GM23248 (cell line): Measurements from ENCODE around the gene ATP6V0D1. TPM values are rescaled to one million over a fixed set of nuclear protein-coding genes. Genes with fewer than 3 reads are reported as not detected.

Source experiments
- DNase-seq: peaks from one replicate; pipeline ENCODE4 v3.0.0-alpha.2; 2015
- H2AFZ ChIP-seq: fragments of 200-600 bp; sonication (generic); 2 replicates; pipeline ENCODE4 v1.6.1; 2016; ENCODE audit warnings: antibody characterized with exemption
- H3F3A ChIP-seq: fragments of 200-600 bp; sonication (generic); 2 replicates; pipeline ENCODE4 v1.6.1; 2016; ENCODE audit warnings: mild to moderate bottlenecking, antibody characterized with exemption, mixed run types; ENCODE audit not compliant: insufficient read depth
- H3K27ac ChIP-seq: fragments of 200-600 bp; sonication (generic); 2 replicates; pipeline ENCODE4 v1.5.1; 2016; ENCODE audit warnings: mild to moderate bottlenecking
- H3K27me3 ChIP-seq: fragments of 200-600 bp; sonication (generic); replicated peaks from 2 replicates; pipeline ENCODE4 v1.6.1; 2016; ENCODE audit warnings: mild to moderate bottlenecking; ENCODE audit not compliant: insufficient read depth
- H3K36me3 ChIP-seq: fragments of 200-600 bp; sonication (generic); 2 replicates; pipeline ENCODE4 v1.6.1; 2016; ENCODE audit warnings: low read depth, mild to moderate bottlenecking
- H3K4me1 ChIP-seq: fragments of 200-600 bp; sonication (generic); 2 replicates; pipeline ENCODE4 v1.6.1; 2016; ENCODE audit warnings: mild to moderate bottlenecking; ENCODE audit not compliant: insufficient read depth
- H3K4me2 ChIP-seq: fragments of 200-600 bp; sonication (generic); one replicate; pipeline ENCODE4 v1.6.1; 2016; ENCODE audit warnings: mild to moderate bottlenecking; ENCODE audit not compliant: unreplicated experiment
- H3K4me3 ChIP-seq: fragments of 200-600 bp; sonication (generic); 2 replicates; pipeline ENCODE4 v1.5.1; 2016; ENCODE audit warnings: mild to moderate bottlenecking
- H3K79me2 ChIP-seq: fragments of 200-600 bp; sonication (generic); 2 replicates; pipeline ENCODE4 v1.6.1; 2016; ENCODE audit warnings: mild to moderate bottlenecking; ENCODE audit not compliant: insufficient read depth
- H3K9ac ChIP-seq: fragments of 200-600 bp; sonication (generic); 2 replicates; pipeline ENCODE4 v1.6.1; 2016; ENCODE audit warnings: mild to moderate bottlenecking
- H3K9me2 ChIP-seq: fragments of 200-600 bp; sonication (generic); 2 replicates; pipeline ENCODE4 v1.6.1; 2016; ENCODE audit warnings: mixed run types, mild to moderate bottlenecking, moderate library complexity; ENCODE audit not compliant: insufficient read depth
- H3K9me3 ChIP-seq: fragments of 200-600 bp; sonication (generic); one replicate; pipeline ENCODE4 v1.6.1; 2017; ENCODE audit warnings: low read depth
- H4K20me1 ChIP-seq: fragments of 200-600 bp; sonication (generic); 2 replicates; pipeline ENCODE4 v1.6.0; 2016; ENCODE audit not compliant: insufficient read depth
- EZH2 ChIP-seq: fragments of 200-600 bp; sonication (generic); IDR thresholded peaks from 2 replicates; pipeline ENCODE4 v1.6.1; 2018; ENCODE audit warnings: antibody characterized with exemption, mild to moderate bottlenecking; ENCODE audit not compliant: insufficient read depth, poor library complexity, severe bottlenecking
- EZH2phosphoT487 ChIP-seq: fragments of 200-600 bp; sonication (generic); IDR thresholded peaks from 2 replicates; pipeline ENCODE4 v1.6.1; 2018; ENCODE audit warnings: antibody characterized with exemption, moderate library complexity, mild to moderate bottlenecking, low read depth; ENCODE audit not compliant: insufficient read depth
- WGBS, 2 experiments: methylation state at CpG; one replicate each; pipeline ENCODE4 v1.1.6; 2015 to 2017; ENCODE audit warnings: low lambda C conversion rate in 2 of 2, low coverage in 1 of 2; ENCODE audit errors: missing lambda C conversion rate in 2 of 2; 5-methylcytosine and 5-hydroxymethylcytosine counted together
- in situ Hi-C: fragments of 300-500 bp; cut with MboI; formaldehyde crosslinking; loops from 2 replicates; pipeline ENCODE4 v1.15.0; 2020
- polyA plus RNA-seq: library from polyadenylated mRNA; unstranded; fragments of >200 nt; fragmentation: Nextera tagmentation; extraction: Ambion mirVana; gene quantifications from 2 replicates; pipeline ENCODE4 v1.2.1, GENCODE V29; 2016
- total RNA-seq: library from RNA; depleted of rRNA; stranded (reverse); fragments of >200 nt; shearing (Covaris generic); gene quantifications from 2 replicates; pipeline ENCODE4 v1.2.3, GENCODE V29; 2014

The ATP6V0D1 gene
- total and polyA plus RNA-seq, 2 experiments from 2014 or later: 135 to 166 TPM

GRCh38 chr16:67460168-67460567 lies 20.8 kb downstream of the ATP6V0D1 start:
- Histone ChIP-seq H3K9me3 (no peaks in the 10 kb centered on the region), H3K4me3 (no peak overlapping the region), H4K20me1 (peaks cover 10% of the 10 kb centered on the region; the same call in 1 of the 2 replicates), H3F3A (peaks cover 10% of the 10 kb centered on the region), H3K9ac (no peak overlapping the region), H3K36me3 (no peaks in the 10 kb centered on the region), H3K79me2 (peaks cover 85% of the 10 kb centered on the region), H3K27ac (no peak overlapping the region), H3K9me2 (no peaks in the 10 kb centered on the region), H3K27me3 (no peaks in the 10 kb centered on the region), H3K4me1 (peaks cover 41% of the 10 kb centered on the region), H3K4me2 (no peak overlapping the region), H2AFZ (no peak overlapping the region)
- in situ Hi-C loops: no loop called here
- TF ChIP-seq EZH2 (no peak), EZH2phosphoT487 (no peak)
- DNase-seq: no peak
- 52 to 62% methylated on average over 5 of the region's 5 CpGs for WGBS, 2 experiments

- peaks cover 10% of the 10 kb centered on the region for H3F3A ChIP-seq
- no peaks in the 10 kb centered on the region for H3K9me2 ChIP-seq
- no peak overlapping the region for H3K9ac ChIP-seq
- H3K4me1 ChIP-seq: peaks cover 41% of the 10 kb centered on the region
- no peak overlapping the region for H2AFZ ChIP-seq
- DNase-seq: no peak
- H3K79me2 ChIP-seq: peaks cover 85% of the 10 kb centered on the region
- peaks cover 10% of the 10 kb centered on the region; the same call in 1 of the 2 replicates for H4K20me1 ChIP-seq
- no peak overlapping the region for H3K4me3 ChIP-seq
- TF ChIP-seq EZH2 (no peak), EZH2phosphoT487 (no peak)
- H3K9me3 ChIP-seq: no peaks in the 10 kb centered on the region
- no peak overlapping the region for H3K27ac ChIP-seq
- no peaks in the 10 kb centered on the region for H3K36me3 ChIP-seq
- in situ Hi-C loops: no loop called here
- 34 to 41% methylated on average over 3 of the region's 3 CpGs for WGBS, 2 experiments
- H3K4me2 ChIP-seq: no peak overlapping the region
- no peaks in the 10 kb centered on the region for H3K27me3 ChIP-seq
Measured at GRCh38 chr16:67459861-67460150, 21.2 kb downstream of the ATP6V0D1 start.

GRCh38 chr16:67459066-67459860 lies 21.7 kb downstream of the ATP6V0D1 start:
- no peak for TF ChIP-seq EZH2phosphoT487
- TF ChIP-seq EZH2: no peak
- Histone ChIP-seq H3K9me2 (no peaks in the 10 kb centered on the region), H3K9ac (no peak overlapping the region; the same call in 1 of the 2 replicates), H3K27me3 (no peaks in the 10 kb centered on the region), H3K4me1 (peaks cover 41% of the 10 kb centered on the region), H3K4me2 (no peak overlapping the region), H3K27ac (no peak overlapping the region), H2AFZ (no peak overlapping the region), H3K9me3 (no peaks in the 10 kb centered on the region), H3K36me3 (no peaks in the 10 kb centered on the region), H4K20me1 (peaks cover 10% of the 10 kb centered on the region; the same call in 1 of the 2 replicates), H3F3A (peaks cover 10% of the 10 kb centered on the region), H3K4me3 (no peak overlapping the region), H3K79me2 (peaks cover 85% of the 10 kb centered on the region)
- 39 to 41% methylated on average over 6 to 7 of the region's 7 CpGs for WGBS, 2 experiments
- DNase-seq: peak; percentile 33
- in situ Hi-C loops: no loop called here

GRCh38 chr16:67458121-67458641 lies 22.8 kb downstream of the ATP6V0D1 start:
- Histone ChIP-seq H3K4me1 (peaks cover 41% of the 10 kb centered on the region), H3K79me2 (peaks cover 86% of the 10 kb centered on the region), H3K4me2 (peak overlapping the region; percentile 13), H3K27me3 (no peaks in the 10 kb centered on the region), H3K36me3 (no peaks in the 10 kb centered on the region), H3K4me3 (no peak overlapping the region), H4K20me1 (peaks cover 10% of the 10 kb centered on the region), H2AFZ (no peak overlapping the region), H3K9me3 (no peaks in the 10 kb centered on the region), H3K9me2 (no peaks in the 10 kb centered on the region), H3K9ac (0 out of 2 replicates have a peak overlapping the region, but pooled peaks have one; percentile 20), H3F3A (peaks cover 10% of the 10 kb centered on the region), H3K27ac (peak overlapping the region; percentile 32)
- WGBS, 2 experiments: 32 to 35% methylated on average over 6 of the region's 6 CpGs
- peak; percentile 45 for DNase-seq
- no peak for TF ChIP-seq EZH2
- TF ChIP-seq EZH2phosphoT487: no peak
- in situ Hi-C loops: no loop called here
